Thyroid gland (tissue), 4 donors: ENCODE measurements around the gene VAV3. TPM values are rescaled to one million over a fixed set of nuclear protein-coding genes. Genes with fewer than 3 reads are reported as not detected.

Experiments used
- DNase-seq, 2 donors: peaks; one replicate each; pipeline ENCODE4 v3.0.0-alpha.2; 2019
- H3K27ac ChIP-seq, 3 donors: fragments of 200-600 bp; sonication (generic); 1 replicate in 2 of 3; 2 replicates in 1 of 3; pipeline ENCODE4 v1.5.1; 2016 to 2019; ENCODE audit warnings: mild to moderate bottlenecking in 1 of 3, moderate library complexity in 1 of 3
- H3K27me3 ChIP-seq: fragments of 200-600 bp; sonication (generic); one replicate; pipeline ENCODE4 v1.5.1; 2019
- H3K36me3 ChIP-seq, 2 donors: fragments of 200-600 bp; sonication (generic); one replicate each; pipeline ENCODE4 v1.5.1; 2016 to 2019
- H3K4me1 ChIP-seq, 2 donors: fragments of 200-600 bp; sonication (generic); one replicate each; pipeline ENCODE4 v1.5.1; 2017 to 2019
- H3K4me3 ChIP-seq, 3 donors: fragments of 200-600 bp; sonication (generic); replicated peaks in 1 of 3; 1 replicate in 2 of 3; 2 replicates in 1 of 3; pipeline ENCODE4 v1.5.1; 2016; ENCODE audit warnings: mild to moderate bottlenecking in 1 of 3
- H3K9me3 ChIP-seq: fragments of 200-600 bp; sonication (generic); one replicate; pipeline ENCODE4 v1.5.1; 2017
- POLR2A ChIP-seq, 2 donors: fragments of 450-650 bp; IDR thresholded peaks; one replicate each; pipeline ENCODE4 v1.6.1; 2017; ENCODE audit warnings: antibody characterized with exemption in 2 of 2, mild to moderate bottlenecking in 2 of 2, moderate library complexity in 1 of 2
- WGBS, 2 donors: methylation state at CpG; one replicate each; pipeline ENCODE4 v1.1.5; 2017; 5-methylcytosine and 5-hydroxymethylcytosine counted together
- intact Hi-C: fragments of 100-400 bp; cut with DNase I; formaldehyde crosslinking; loops from one replicate; pipeline ENCODE4 v1.15.1; 2023
- total RNA-seq, 4 donors: library from RNA; depleted of rRNA; stranded (reverse); fragments of >200 nt; gene quantifications; one replicate each; pipeline ENCODE4 v1.2.3, GENCODE V29; 2016
- TF ChIP-seq, protein P1 (sequence below), 6 experiments: fragments of 200-600 bp in 3 of 6; fragments of 450-650 bp in 3 of 6; sonication (generic) in 3 of 6; IDR thresholded peaks; one replicate each; pipeline ENCODE4 v1.5.1; 2016 to 2019; ENCODE audit warnings: antibody characterized with exemption in 6 of 6, mild to moderate bottlenecking in 2 of 6, inconsistent platforms in 1 of 6, moderate library complexity in 1 of 6

The VAV3 gene
- total RNA-seq, 4 donors from 2014 or later: 14.8 to 22.8 (median 18.8) TPM

DNA sequence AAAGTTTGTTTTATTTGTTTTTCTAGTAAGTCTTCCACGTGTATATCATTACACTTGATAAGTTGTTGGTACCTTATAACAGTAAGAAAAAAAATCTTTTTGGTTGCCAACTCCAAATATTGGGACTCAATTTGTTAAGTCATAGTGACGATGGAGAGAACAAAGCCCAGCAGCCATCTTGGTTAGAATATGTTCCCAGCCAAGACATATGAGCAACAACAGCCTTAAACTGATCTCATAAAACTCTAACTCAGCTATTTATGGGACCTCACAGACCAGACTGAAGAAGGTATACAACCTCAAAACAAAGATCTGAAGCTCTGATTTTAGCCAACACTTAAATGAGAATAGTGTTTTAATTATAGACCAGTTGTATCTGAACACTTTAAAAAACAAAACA is 281.3 kb downstream of the VAV3 start:
- Histone ChIP-seq H3K4me1 (no peaks in the 10 kb centered on the region), H3K27me3 (no peaks in the 10 kb centered on the region), H3K27ac (no peak overlapping the region), H3K4me3 (no peak overlapping the region), H3K9me3 (no peaks in the 10 kb centered on the region), H3K36me3 (no peaks in the 10 kb centered on the region)
- DNase-seq: no peak
- intact Hi-C loops: no loop called here
- no peak for TF ChIP-seq POLR2A (IDR thresholded peaks at IDR 0.05)
- TF ChIP-seq, protein P1, sequence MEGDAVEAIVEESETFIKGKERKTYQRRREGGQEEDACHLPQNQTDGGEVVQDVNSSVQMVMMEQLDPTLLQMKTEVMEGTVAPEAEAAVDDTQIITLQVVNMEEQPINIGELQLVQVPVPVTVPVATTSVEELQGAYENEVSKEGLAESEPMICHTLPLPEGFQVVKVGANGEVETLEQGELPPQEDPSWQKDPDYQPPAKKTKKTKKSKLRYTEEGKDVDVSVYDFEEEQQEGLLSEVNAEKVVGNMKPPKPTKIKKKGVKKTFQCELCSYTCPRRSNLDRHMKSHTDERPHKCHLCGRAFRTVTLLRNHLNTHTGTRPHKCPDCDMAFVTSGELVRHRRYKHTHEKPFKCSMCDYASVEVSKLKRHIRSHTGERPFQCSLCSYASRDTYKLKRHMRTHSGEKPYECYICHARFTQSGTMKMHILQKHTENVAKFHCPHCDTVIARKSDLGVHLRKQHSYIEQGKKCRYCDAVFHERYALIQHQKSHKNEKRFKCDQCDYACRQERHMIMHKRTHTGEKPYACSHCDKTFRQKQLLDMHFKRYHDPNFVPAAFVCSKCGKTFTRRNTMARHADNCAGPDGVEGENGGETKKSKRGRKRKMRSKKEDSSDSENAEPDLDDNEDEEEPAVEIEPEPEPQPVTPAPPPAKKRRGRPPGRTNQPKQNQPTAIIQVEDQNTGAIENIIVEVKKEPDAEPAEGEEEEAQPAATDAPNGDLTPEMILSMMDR (IDR thresholded peaks at IDR 0.05): no peak
- WGBS, 2 donors: 85 to 92% methylated on average over 2 of the region's 2 CpGs

- intact Hi-C loops: no loop called here
- Histone ChIP-seq H3K4me1 (no peaks in the 10 kb centered on the region), H3K27ac (no peak overlapping the region), H3K4me3 (no peak overlapping the region), H3K9me3 (no peaks in the 10 kb centered on the region), H3K36me3 (no peaks in the 10 kb centered on the region), H3K27me3 (no peaks in the 10 kb centered on the region)
- 74 to 82% methylated on average over 3 of the region's 3 CpGs for WGBS, 2 donors
- TF ChIP-seq POLR2A (IDR thresholded peaks at IDR 0.05): no peak
- TF ChIP-seq, protein P1 (IDR thresholded peaks at IDR 0.05): no peak
- DNase-seq: no peak
Measured at GRCh38 chr1:107683191-107683657, 281.8 kb downstream of the VAV3 start.

GRCh38 chr1:107682467-107682866 is 282.5 kb downstream of the VAV3 start:
- Histone ChIP-seq H3K9me3 (no peaks in the 10 kb centered on the region), H3K4me3 (no peak overlapping the region), H3K36me3 (no peaks in the 10 kb centered on the region), H3K27ac (no peak overlapping the region), H3K4me1 (no peaks in the 10 kb centered on the region), H3K27me3 (no peaks in the 10 kb centered on the region)
- intact Hi-C loops: no loop called here
- DNase-seq: no peak
- WGBS, 2 donors: 87 to 89% methylated on average over 1 of the region's 1 CpG
- TF ChIP-seq, protein P1 (IDR thresholded peaks at IDR 0.05): no peak
- no peak for TF ChIP-seq POLR2A (IDR thresholded peaks at IDR 0.05)

DNA sequence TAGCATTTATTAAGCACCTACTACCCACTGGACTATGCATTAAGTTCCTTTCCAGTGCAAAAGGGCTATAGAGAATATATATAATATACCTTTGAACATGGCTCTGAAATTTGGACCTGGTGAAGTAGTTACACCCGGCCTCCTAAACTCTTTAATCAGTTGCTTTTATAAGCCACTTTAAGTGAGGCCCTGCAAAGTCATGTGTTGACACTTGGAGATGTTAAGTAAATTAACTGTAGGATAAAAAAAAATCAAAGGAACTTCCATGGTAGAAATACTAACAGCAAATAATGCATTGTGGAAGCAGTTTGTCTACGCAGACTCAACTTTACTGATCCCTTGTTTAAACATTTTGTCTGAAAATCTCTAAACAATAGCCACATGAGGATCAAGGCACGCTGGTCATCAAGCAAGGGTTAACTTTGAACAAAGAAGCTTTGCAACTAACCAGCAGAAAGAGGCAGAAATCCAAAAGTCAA is 283.9 kb downstream of the VAV3 start:
- Histone ChIP-seq H3K9me3 (no peaks in the 10 kb centered on the region), H3K27me3 (no peaks in the 10 kb centered on the region), H3K36me3 (no peaks in the 10 kb centered on the region), H3K4me3 (no peak overlapping the region), H3K27ac (no peak overlapping the region), H3K4me1 (no peaks in the 10 kb centered on the region)
- no peak for TF ChIP-seq POLR2A (IDR thresholded peaks at IDR 0.05)
- TF ChIP-seq, protein P1 (IDR thresholded peaks at IDR 0.05): no peak
- DNase-seq: no peak
- intact Hi-C loops: no loop called here
- 60 to 72% methylated on average over 3 of the region's 3 CpGs for WGBS, 2 donors

DNA sequence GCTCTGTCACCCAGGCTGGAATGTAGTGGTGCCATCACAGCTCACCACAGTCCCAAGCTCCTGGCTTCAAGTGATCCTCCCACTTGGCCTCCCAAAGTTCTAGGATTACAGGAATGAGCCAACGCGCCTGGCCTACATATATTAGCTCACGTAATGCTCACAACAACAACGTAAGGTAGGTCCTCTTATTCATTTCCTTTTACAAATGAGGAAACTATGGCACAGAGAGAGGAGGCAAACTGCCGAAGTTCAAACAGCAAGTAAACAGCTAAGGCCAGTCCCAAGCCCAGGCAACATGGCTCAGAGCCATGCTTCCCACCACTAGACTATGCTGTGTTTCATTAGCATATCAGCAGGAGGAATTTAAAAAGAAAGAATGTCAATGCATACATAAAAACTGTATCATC is 284.4 kb downstream of the VAV3 start:
- Histone ChIP-seq H3K36me3 (no peaks in the 10 kb centered on the region), H3K9me3 (no peaks in the 10 kb centered on the region), H3K4me3 (no peak overlapping the region), H3K27me3 (no peaks in the 10 kb centered on the region), H3K27ac (no peak overlapping the region), H3K4me1 (no peaks in the 10 kb centered on the region)
- TF ChIP-seq POLR2A (IDR thresholded peaks at IDR 0.05): no peak
- TF ChIP-seq, protein P1 (IDR thresholded peaks at IDR 0.05): no peak
- intact Hi-C loops: no loop called here
- WGBS, 2 donors: 82 to 90% methylated on average over 5 of the region's 5 CpGs
- DNase-seq: no peak
